Raji (cell line): Measurements from ENCODE around the gene TPSAB1.
"Not testable (repeated sequence)": the region's sequence is repeated elsewhere in the genome, so short reads cannot be mapped to it uniquely, and the experiment has no call there.

Experiments used
- POLR2A ChIP-seq: IDR thresholded peaks from 2 replicates; pipeline ENCODE4 v1.6.1; 2011; ENCODE audit warnings: low read depth, low read length, control low read depth; ENCODE audit not compliant: insufficient read depth

Gene TPSAB1

DNA sequence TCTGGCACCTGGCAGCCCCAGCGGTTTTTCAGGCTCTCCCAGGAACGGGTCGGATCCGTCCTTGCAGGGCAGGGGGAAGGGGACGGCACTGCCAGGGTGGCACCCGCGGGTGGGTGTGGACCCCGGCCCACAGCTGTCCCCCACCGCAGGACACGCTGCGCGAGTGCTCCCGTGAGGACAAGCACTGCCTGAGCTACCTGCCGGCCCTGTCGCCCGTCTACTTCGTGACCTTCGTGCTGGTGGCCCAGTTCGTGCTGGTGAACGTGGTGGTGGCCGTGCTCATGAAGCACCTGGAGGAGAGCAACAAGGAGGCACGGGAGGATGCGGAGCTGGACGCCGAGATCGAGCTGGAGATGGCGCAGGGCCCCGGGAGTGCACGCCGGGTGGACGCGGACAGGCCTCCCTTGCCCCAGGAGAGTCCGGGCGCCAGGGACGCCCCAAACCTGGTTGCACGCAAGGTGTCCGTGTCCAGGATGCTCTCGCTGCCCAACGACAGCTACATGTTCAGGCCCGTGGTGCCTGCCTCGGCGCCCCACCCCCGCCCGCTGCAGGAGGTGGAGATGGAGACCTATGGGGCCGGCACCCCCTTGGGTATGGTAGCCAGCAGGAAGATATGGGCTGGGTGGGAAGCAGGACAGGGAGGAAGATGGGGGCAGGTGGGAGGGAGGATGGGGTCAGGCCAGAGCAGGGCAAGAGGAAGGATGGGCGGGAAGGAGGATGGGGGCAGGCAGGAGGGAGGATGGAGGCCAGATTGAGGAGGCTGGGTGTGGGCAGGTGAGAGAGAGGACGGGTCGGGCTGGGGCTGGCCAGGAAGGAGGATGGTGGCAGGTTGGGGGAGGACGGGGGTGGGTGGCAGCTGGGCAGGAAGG lies 22.2 kb upstream of the TPSAB1 start:
- no peak for TF ChIP-seq POLR2A

DNA sequence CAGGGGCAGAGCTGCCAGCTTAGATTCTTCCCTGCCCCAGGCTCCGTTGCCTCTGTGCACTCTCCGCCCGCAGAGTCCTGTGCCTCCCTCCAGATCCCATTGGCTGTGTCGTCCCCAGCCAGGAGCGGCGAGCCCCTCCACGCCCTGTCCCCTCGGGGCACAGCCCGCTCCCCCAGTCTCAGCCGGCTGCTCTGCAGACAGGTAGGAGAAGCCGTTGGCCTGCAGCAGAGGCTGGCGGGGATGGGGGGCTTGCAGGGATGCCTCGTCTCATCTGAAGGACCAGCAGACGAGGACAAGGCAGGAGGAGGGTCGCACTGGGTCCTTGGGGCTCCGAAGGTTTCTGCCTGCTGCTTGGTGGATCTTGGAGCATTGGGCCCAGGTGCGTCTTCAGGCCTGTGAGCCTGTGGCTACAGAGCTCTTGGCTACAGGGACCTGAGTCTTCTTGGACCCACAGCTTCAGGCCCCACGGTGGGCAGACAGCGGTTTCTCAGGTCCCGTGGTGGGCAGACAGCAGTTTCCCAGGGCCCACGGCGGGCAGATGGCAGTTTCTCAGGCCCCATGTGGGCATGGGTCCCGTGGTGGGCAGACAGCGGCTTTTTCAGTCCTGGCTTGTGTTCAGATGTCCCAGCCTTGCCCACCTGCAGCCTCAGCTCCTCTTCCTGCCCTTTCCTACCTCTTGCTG lies 21.4 kb upstream of the TPSAB1 start:
- TF ChIP-seq POLR2A, result no peak

DNA sequence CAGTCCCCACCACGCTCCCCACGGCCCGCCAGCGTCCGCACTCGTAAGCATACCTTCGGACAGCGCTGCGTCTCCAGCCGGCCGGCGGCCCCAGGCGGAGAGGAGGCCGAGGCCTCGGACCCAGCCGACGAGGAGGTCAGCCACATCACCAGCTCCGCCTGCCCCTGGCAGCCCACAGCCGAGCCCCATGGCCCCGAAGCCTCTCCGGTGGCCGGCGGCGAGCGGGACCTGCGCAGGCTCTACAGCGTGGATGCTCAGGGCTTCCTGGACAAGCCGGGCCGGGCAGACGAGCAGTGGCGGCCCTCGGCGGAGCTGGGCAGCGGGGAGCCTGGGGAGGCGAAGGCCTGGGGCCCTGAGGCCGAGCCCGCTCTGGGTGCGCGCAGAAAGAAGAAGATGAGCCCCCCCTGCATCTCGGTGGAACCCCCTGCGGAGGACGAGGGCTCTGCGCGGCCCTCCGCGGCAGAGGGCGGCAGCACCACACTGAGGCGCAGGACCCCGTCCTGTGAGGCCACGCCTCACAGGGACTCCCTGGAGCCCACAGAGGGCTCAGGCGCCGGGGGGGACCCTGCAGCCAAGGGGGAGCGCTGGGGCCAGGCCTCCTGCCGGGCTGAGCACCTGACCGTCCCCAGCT lies 20.3 kb upstream of the TPSAB1 start:
- no peak for TF ChIP-seq POLR2A

DNA sequence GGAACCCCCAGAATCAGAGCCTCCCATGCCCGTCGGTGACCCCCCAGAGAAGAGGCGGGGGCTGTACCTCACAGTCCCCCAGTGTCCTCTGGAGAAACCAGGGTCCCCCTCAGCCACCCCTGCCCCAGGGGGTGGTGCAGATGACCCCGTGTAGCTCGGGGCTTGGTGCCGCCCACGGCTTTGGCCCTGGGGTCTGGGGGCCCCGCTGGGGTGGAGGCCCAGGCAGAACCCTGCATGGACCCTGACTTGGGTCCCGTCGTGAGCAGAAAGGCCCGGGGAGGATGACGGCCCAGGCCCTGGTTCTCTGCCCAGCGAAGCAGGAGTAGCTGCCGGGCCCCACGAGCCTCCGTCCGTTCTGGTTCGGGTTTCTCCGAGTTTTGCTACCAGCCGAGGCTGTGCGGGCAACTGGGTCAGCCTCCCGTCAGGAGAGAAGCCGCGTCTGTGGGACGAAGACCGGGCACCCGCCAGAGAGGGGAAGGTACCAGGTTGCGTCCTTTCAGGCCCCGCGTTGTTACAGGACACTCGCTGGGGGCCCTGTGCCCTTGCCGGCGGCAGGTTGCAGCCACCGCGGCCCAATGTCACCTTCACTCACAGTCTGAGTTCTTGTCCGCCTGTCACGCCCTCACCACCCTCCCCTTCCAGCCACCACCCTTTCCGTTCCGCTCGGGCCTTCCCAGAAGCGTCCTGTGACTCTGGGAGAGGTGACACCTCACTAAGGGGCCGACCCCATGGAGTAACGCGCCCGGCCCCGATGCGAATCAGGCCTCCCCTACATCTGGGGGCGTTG lies 19.5 kb upstream of the TPSAB1 start:
- TF ChIP-seq POLR2A, result no peak

DNA sequence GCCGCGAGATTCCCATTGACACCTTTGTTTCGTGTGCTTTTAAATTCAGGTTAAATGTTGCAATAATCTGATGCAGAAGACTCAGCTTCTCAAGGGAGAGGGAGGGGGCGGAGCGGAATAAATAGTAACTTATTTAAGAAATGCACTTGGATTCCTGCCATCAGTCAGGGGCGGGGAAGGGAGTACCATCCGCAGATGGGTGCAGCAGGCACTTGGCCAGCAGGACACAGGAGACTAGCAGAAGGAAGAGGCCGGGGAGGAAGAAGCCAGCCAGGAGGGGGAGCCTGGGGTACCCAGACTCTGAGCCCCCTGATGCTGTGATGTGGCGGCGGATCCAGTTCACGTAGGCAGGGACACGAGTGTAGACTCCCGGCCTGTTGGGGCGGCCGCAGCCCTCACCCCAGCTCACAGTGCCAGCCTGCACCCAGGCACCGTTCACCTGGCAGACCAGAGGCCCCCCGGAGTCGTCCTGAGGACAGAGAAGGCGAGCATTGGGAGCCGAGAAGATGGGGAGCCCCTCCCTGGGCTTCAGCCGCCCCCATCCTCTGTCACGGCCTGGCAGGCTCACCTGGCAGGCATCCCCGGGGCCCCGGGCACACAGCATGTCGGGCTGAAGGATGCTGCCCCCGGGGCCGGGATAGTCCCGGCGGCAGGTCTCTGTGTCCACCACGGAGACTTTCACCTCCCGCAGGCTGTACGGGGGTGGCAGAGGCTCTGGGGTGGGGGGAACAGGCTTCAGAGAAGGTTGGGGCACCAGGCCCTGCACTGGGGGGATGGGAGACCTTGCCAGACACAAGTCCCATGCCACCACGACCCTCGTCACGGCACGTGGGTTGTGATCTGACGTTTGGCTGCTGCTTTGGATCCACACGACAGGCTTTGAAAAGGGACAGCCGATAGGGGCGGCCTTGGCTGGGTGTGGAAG lies 18.6 kb upstream of the TPSAB1 start:
- no peak for TF ChIP-seq POLR2A

DNA sequence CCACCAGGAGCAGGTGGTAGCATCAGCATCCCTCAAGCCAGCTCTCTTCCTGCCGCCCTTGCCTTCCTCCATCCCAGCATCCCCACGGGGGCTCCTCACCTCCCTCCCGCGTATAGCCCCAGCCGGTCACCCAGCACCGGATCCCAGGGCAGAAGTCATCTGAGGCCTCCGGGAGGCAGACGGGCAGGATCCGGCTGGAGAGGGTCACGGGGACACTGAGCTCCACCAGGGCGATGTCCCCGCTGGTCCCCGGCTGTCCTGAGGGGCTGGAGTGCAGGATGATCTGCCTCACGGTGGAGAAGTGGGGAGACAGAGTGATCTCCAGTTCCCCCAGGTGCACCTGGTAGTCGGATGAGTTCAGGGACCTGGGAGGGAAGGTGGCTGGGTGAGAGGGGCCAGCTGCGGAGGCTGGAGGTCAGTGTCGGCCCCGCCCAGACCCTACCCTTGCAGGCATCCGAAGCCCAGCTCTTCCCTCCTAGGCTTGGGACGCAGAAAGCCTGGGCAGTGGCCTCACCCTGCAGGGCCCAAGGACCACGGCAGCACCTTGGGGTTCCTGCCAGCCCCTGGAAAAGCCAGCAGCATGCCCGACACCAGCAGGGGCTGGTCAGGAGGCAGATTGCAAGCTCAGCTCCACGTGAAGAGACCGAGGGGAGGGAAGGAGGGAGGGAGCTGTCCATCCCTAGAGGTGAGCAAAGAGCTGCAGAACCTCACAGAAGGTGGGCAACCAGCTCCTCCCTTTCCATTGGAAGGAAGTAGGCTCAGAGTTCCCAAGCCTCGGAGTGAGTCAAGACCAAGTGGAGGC lies 17.8 kb upstream of the TPSAB1 start:
- no peak for TF ChIP-seq POLR2A

DNA sequence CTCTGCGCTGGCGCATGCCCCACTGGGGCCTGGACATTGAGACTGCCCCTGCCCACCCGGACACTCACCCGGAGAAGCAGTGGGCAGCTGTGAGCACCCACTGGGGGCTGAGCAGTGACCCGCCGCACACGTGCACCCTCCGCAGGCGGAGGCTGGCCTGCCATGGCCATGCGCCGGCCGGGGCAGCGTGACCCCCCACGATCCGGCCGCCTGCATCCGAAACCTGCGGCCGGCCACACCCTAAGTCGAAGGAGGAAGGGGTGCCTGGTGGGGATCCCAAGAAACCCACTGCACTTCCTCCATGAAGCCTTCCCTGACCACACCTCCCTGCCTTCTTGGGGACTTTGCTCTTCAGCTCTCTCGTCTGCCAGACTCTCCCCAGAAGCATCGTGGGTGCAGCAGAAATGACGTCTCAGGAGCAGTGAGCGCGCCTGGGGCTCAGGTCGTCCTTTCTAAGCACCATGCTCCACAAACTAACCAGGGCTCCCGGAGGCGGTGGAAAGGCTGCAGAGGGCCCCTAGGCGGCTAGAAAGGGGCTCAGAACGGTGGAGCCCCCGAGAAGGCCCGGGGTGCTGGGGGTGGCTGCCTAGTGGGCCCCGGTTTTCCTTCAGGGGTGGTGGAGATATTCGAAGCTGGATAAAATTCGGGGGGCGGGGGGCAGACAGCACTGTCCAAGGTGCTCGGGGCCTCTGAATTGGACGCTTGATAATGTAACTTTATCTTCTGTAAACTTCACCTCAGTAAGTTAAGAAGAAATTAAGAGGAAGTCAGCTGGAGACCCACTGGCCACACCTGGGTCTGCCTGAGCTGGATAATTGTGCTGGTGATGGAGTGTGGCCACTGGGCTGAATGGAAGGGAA lies 16.9 kb upstream of the TPSAB1 start:
- no peak for TF ChIP-seq POLR2A

DNA sequence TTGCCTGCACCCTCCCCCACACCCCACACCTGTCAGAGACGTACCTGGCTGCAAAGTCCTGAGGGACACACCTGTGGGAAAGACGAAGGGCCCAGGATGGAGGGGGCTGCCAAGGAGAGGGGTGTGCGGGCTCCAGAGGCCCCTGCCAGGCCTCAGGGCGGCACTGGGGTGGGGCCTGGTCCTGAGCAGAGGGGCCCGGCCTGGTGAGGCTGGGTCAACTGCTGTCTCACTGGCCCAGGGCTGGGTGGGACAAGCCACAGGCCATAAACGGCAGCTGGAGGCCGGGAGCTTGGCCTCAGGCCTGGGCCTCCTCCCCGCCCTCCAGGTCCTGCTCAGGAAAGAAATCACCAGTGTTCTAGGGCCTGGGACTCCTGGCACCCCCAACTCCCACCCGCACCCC lies 15.9 kb upstream of the TPSAB1 start:
- no peak for TF ChIP-seq POLR2A

DNA sequence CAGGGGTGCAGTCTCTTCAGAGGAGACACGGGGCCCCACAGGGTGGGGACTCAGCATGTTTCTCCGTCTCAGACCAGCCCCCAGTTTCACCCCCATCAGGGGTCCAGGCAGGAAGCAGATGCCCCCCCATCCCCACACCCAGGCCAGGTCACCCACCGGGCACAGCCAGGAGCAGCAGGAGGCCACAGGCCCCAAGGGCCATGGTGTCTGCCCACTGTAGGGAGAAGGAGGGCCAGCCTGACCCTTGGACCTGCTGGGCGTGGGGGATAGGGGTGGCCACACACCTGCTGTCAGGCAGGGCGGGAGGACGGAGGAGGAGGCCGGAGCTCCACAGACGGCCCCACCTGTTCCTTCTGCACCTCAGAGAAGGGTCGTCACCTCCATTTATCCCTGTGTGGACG lies 15.5 kb upstream of the TPSAB1 start, which contains the start of gene TPSG1:
Gene TPSG1, minus strand, starts transcription at position 218 of the 401 bp plus-strand sequence. Its CDS starts 16 bp downstream, at position 202.
- TF ChIP-seq POLR2A, result no peak

DNA sequence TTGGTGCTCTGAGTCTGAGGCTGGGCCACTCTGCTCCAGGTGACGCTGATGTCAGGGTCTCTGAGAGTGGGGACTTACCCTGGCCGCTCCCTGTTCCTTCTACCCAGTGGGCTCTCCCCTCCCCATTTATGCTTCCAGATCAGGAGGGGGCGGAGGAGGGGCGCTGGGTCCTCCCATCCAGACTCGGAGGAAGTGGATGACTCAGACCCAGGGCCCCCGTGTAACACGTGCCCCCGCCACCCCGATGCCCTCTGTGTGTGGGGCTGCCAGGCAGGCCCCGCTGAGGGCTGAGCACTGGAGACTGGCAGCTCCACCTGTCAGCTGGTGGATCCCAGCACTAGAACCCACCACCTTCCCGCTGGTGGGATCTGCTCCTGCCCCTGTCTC lies 10.4 kb upstream of the TPSAB1 start, which contains the start of gene TPSB2:
Gene TPSB2, minus strand, starts transcription at position 101 of the 387 bp plus-strand sequence. CDS start 233 bp downstream, outside the sequence.
- TF ChIP-seq POLR2A, result not testable (repeated sequence)

DNA sequence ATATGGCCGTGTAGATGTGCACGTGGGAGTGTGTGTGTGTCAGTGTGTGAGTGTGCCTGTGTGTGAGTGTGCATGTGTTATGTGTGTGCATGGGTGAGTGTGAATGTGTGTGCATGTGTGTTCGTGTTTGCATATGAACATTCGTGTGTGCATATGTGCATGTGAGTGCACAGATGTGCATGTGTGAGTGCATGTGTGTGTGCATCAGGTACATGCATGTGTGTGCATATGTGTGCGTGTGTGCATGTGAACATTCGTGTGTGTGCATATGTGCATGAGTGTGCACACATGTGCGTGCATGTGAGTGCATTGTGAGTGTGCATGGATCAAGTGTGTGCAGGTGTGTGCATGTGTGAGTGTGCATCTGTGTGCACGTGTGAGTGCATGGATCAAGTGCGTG lies 2.5 kb upstream of the TPSAB1 start:
- no peak for TF ChIP-seq POLR2A

DNA sequence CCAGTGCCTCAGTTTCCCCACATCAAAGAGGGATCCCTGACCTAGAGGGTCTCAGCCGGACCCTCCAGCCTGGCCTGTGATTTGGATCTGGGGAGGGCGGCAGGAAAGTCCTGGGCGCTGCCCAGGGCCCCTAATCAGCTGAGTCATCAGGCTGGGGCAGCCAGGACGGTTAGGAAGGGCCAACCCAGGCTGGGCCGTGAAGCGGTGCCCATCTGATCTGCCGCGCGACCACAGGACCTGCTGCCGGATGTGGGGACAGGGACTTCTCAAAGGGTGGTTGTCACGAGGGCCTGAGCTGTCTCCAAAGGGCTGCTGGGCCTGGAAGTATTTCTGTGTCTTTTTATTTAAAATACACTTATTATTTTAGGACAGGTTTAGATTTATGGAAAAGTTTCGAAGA lies 4.4 kb downstream of the TPSAB1 start:
- no peak for TF ChIP-seq POLR2A
